ENCODE data around the gene BRD4. TPM values are rescaled to one million over a fixed set of nuclear protein-coding genes. Genes with fewer than 3 reads are reported as not detected.

BRD4 gene
- total RNA-seq, 4 donors from 2014 or later = 34.7 to 69.6 (median 36.0) TPM

DNA sequence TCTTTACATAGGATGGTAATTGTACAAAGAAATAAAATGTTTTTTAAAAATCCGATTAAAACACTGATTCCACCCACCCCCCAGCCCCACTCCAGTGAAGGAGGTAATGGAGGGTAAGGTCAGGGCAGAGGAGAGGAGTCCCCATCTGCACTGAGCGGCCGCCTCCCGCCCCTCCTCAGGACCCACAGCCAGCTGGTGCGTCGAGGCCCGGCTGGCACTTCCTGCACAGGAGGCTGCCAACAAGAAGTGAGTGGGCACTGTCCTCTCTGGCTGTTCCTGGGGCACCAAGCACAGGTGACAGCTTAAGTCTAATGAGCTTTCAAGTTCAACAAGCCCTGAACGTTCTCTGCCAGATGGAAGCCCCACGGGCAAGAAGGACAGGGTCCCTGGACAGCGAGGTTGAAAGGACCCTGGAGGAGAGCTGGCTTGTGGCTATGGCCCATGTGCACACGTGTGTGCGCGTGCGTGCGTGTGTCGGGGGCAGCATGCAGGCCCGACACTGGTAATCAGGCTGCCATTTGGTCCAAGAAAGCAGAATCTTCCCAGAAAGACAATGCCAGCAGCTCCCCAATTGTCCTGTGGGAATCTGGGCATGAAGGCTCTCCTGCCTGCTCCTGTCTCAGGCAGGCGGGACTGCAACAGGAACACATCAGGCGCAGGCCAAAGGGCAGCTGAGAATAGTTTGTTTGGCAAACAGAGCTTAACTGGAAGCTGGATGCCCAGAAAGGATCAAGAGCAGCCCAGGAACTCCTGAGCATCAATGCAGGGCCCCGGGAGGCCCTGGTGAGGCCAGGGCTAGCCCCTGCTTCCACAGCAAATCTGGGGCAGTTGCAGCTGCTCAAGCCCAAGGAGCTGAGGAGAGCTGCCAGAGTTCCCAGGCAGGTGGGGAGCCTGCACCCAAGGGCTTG is 85.0 kb downstream of the BRD4 start:
- Histone ChIP-seq H3K9me3 (no peaks in the 10 kb centered on the region), H3K4me1 (peaks cover 14 to 92% (median 68%) of the 10 kb centered on the region in 4 donors), H3K36me3 (peaks cover 2 to 55% (median 12%) of the 10 kb centered on the region in 3 donors), H3K4me3 (no peak overlapping the region), H3K27me3 (no peaks in the 10 kb centered on the region), H3K27ac (peak overlapping the region; percentile 72 to 95 (median 86))
- WGBS, 2 donors = 50 to 67% methylated on average over 8 to 13 of the region's 20 CpGs
- DNase-seq (ENCODE audit: low spot score in 2 of 2) = no peak
- TF ChIP-seq POLR2A (IDR thresholded peaks at IDR 0.05) (no peak), EP300 (IDR thresholded peaks at IDR 0.05) (no peak)
- TF ChIP-seq, protein P1, sequence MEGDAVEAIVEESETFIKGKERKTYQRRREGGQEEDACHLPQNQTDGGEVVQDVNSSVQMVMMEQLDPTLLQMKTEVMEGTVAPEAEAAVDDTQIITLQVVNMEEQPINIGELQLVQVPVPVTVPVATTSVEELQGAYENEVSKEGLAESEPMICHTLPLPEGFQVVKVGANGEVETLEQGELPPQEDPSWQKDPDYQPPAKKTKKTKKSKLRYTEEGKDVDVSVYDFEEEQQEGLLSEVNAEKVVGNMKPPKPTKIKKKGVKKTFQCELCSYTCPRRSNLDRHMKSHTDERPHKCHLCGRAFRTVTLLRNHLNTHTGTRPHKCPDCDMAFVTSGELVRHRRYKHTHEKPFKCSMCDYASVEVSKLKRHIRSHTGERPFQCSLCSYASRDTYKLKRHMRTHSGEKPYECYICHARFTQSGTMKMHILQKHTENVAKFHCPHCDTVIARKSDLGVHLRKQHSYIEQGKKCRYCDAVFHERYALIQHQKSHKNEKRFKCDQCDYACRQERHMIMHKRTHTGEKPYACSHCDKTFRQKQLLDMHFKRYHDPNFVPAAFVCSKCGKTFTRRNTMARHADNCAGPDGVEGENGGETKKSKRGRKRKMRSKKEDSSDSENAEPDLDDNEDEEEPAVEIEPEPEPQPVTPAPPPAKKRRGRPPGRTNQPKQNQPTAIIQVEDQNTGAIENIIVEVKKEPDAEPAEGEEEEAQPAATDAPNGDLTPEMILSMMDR (IDR thresholded peaks at IDR 0.05) = no peak

GRCh38 chr19:15246198-15246481 is 86.2 kb downstream of the BRD4 start:
- WGBS, 2 donors = 85 to 90% methylated on average over 5 of the region's 5 CpGs
- no peak overlapping the region for H3K4me3 ChIP-seq
- no peak for TF ChIP-seq EP300 (IDR thresholded peaks at IDR 0.05)
- TF ChIP-seq, protein P1 (IDR thresholded peaks at IDR 0.05) = no peak
- TF ChIP-seq POLR2A (IDR thresholded peaks at IDR 0.05) = no peak
- peak overlapping the region in 3 of 4 donors; percentile 47 to 95 (median 92) for H3K27ac ChIP-seq
- H3K9me3 ChIP-seq = no peaks in the 10 kb centered on the region
- H3K36me3 ChIP-seq = peaks cover 2 to 65% (median 13%) of the 10 kb centered on the region in 3 donors
- H3K4me1 ChIP-seq = peaks cover 14 to 84% (median 55%) of the 10 kb centered on the region in 4 donors
- DNase-seq (ENCODE audit: low spot score in 2 of 2) = no peak
- no peaks in the 10 kb centered on the region for H3K27me3 ChIP-seq

GRCh38 chr19:15245370-15246197 is 86.8 kb downstream of the BRD4 start:
- 85 to 88% methylated on average over 19 to 20 of the region's 20 CpGs for WGBS, 2 donors
- H3K27me3 ChIP-seq = no peaks in the 10 kb centered on the region
- no peak overlapping the region for H3K4me3 ChIP-seq
- peak overlapping the region in 3 of 4 donors; percentile 47 to 95 (median 92) for H3K27ac ChIP-seq
- no peak for TF ChIP-seq EP300 (IDR thresholded peaks at IDR 0.05)
- TF ChIP-seq POLR2A (IDR thresholded peaks at IDR 0.05) = no peak
- TF ChIP-seq, protein P1 (IDR thresholded peaks at IDR 0.05) = no peak
- DNase-seq (ENCODE audit: low spot score in 2 of 2) = no peak
- peaks cover 2 to 70% (median 18%) of the 10 kb centered on the region in 3 donors for H3K36me3 ChIP-seq
- peaks cover 14 to 79% (median 50%) of the 10 kb centered on the region in 4 donors for H3K4me1 ChIP-seq
- no peaks in the 10 kb centered on the region for H3K9me3 ChIP-seq

DNA sequence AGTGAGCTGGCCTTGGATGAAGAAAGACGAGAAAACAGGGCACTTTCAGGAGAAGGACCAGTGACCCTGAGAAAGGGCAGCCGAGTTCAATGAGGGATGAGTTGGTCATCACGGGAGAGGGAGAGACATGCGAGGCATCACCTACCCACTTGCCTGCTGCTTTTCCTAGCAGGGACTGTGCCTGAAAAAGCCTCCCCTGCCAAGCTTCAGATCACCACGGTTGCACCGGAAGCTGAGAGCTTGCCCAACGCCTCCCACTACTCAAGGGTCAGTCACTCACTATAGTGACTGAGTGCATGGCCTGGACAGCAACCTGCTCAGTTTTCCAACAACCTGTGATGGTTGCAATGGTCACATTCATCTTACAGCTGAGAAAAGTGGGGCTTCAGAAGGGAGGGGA is 87.5 kb downstream of the BRD4 start:
- Histone ChIP-seq H3K27me3 (no peaks in the 10 kb centered on the region), H3K4me3 (no peak overlapping the region), H3K4me1 (peaks cover 14 to 71% (median 42%) of the 10 kb centered on the region in 4 donors), H3K9me3 (no peaks in the 10 kb centered on the region), H3K27ac (peak overlapping the region in 3 of 4 donors; percentile 47 to 95 (median 92)), H3K36me3 (peaks cover 2 to 78% (median 19%) of the 10 kb centered on the region in 3 donors)
- WGBS, 2 donors = 66 to 83% methylated on average over 7 of the region's 7 CpGs
- no peak for TF ChIP-seq EP300 (IDR thresholded peaks at IDR 0.05)
- TF ChIP-seq, protein P1 (IDR thresholded peaks at IDR 0.05) = no peak
- TF ChIP-seq POLR2A (IDR thresholded peaks at IDR 0.05) = no peak
- no peak for DNase-seq (ENCODE audit: low spot score in 2 of 2)

Measured in tibial nerve (tissue), 4 donors.